Measurements from ENCODE around the gene NGEF. TPM values are rescaled to one million over a fixed set of nuclear protein-coding genes. Genes with fewer than 3 reads are reported as not detected.
A peak's percentile ranks its signal among the peaks of the same experiment; 100 is the strongest.

Gene NGEF
- total RNA-seq, 4 donors from 2014 or later: 14.4 to 25.0 (median 17.9) TPM

- Histone ChIP-seq H3K27me3 (no peaks in the 10 kb centered on the region), H3K9me3 (no peaks in the 10 kb centered on the region), H3K4me3 (no peak overlapping the region), H3K4me1 (peaks cover 27% of the 10 kb centered on the region), H3K27ac (no peak overlapping the region), H3K36me3 (peaks cover 12% of the 10 kb centered on the region)
- TF ChIP-seq EP300 (IDR thresholded peaks at IDR 0.05) (no peak), POLR2AphosphoS5 (IDR thresholded peaks at IDR 0.05) (no peak), CTCF (IDR thresholded peaks at IDR 0.05) (no peak), POLR2A (IDR thresholded peaks at IDR 0.05) (no peak)
- peak; percentile 40 to 59 for DNase-seq (ENCODE audit: low spot score in 2 of 2)
- WGBS: 87% methylated on average over 11 of the region's 15 CpGs
These were observed 125.7 kb downstream of the NGEF start for GRCh38 chr2:232887171-232887850.

DNA sequence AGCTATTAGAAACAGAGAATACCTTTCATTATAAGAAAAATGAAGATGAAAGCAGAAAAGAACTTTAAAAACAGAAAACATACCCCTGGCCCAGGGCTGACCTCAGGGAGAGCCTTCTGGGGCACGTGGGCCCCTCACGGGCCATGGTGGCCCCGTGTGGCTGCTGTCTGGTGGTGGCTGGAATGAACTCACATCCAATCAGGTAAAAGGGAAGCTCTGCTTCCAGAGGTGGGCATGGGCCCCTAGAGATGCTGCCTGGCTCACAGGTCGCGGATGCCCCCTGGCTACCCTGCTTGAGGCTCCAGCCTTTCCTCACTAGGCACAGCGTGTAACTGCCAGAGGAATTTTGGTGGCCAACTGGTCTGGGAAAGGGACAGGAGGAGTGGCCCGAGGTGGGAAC lies 126.4 kb downstream of the NGEF start:
- H3K4me1 ChIP-seq: peaks cover 23% of the 10 kb centered on the region
- H3K4me3 ChIP-seq: no peak overlapping the region
- H3K27me3 ChIP-seq: no peaks in the 10 kb centered on the region
- H3K36me3 ChIP-seq: peaks cover 13% of the 10 kb centered on the region
- 67% methylated on average over 4 of the region's 7 CpGs for WGBS
- H3K9me3 ChIP-seq: no peaks in the 10 kb centered on the region
- no peak for TF ChIP-seq POLR2AphosphoS5 (IDR thresholded peaks at IDR 0.05)
- no peak for TF ChIP-seq EP300 (IDR thresholded peaks at IDR 0.05)
- TF ChIP-seq POLR2A (IDR thresholded peaks at IDR 0.05): no peak
- TF ChIP-seq CTCF (IDR thresholded peaks at IDR 0.05): no peak
- DNase-seq (ENCODE audit: low spot score in 2 of 2): peak in 1 of 2 donors; percentile 45
- no peak overlapping the region for H3K27ac ChIP-seq

DNA sequence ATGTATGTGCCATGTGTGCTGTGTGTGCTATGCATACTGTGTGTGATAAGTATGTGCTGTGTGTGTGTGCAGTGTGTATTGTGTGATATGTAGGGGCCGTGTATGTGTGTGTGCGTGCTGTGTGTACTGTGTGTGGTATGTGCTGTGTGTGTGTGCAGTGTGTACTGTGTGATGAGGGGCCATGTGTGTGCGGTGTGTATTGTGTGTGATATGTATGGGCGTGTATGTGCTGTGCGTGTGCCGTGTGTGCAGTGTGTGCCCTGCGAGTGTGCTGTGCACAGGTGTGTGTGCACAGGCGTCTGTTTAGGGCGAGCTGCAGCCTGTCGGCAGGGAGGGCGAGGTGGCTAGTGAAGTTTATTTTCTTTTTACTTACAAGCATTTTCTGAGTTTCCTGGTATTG lies 126.9 kb downstream of the NGEF start:
- no peaks in the 10 kb centered on the region for H3K27me3 ChIP-seq
- no peak for DNase-seq (ENCODE audit: low spot score in 2 of 2)
- H3K36me3 ChIP-seq: peaks cover 13% of the 10 kb centered on the region
- H3K9me3 ChIP-seq: no peaks in the 10 kb centered on the region
- WGBS: 84% methylated on average over 11 of the region's 11 CpGs
- no peak overlapping the region for H3K4me3 ChIP-seq
- TF ChIP-seq EP300 (IDR thresholded peaks at IDR 0.05) (no peak), POLR2AphosphoS5 (IDR thresholded peaks at IDR 0.05) (no peak), CTCF (IDR thresholded peaks at IDR 0.05) (no peak), POLR2A (IDR thresholded peaks at IDR 0.05) (no peak)
- peaks cover 19% of the 10 kb centered on the region for H3K4me1 ChIP-seq
- no peak overlapping the region for H3K27ac ChIP-seq

DNA sequence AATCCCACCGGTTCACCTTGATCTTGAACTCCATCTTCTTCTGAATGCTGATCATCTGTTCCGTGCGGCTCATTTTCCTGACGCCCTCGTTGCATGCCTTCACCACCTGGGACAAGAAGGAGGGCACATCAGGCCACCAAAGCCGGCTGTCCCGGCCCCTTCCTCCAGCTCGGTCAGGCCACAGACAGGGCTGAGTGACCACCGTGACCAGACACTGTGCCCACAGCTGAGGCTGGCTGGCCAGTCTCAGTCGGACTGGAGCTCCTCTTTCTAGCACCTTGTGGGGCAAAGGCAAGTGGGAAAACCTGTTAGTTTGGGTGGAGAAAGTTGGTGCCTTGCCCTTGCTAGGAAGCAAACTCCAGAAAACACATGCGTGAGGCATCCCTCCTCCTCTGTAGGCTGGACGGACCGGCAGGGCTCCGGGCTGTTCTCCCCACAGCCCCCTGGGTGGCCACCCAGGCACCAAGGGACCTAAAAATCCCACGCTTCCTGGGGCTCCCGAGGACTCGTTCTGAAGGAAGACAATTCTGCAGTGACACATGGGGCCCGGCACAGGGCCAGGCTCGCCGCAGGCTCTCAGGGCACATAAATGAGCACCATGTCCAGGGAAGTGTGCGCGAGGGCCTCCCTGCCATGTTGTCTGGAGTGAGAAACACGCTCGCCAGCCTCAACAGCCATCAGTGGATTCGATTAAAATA lies 127.6 kb downstream of the NGEF start:
- WGBS: 80% methylated on average over 15 of the region's 25 CpGs
- Histone ChIP-seq H3K9me3 (no peaks in the 10 kb centered on the region), H3K4me3 (no peak overlapping the region), H3K27me3 (no peaks in the 10 kb centered on the region), H3K27ac (no peak overlapping the region), H3K36me3 (peaks cover 13% of the 10 kb centered on the region), H3K4me1 (peaks cover 12% of the 10 kb centered on the region)
- no peak for DNase-seq (ENCODE audit: low spot score in 2 of 2)
- TF ChIP-seq CTCF (IDR thresholded peaks at IDR 0.05) (no peak), POLR2A (IDR thresholded peaks at IDR 0.05) (no peak), EP300 (IDR thresholded peaks at IDR 0.05) (no peak), POLR2AphosphoS5 (IDR thresholded peaks at IDR 0.05) (no peak)

DNA sequence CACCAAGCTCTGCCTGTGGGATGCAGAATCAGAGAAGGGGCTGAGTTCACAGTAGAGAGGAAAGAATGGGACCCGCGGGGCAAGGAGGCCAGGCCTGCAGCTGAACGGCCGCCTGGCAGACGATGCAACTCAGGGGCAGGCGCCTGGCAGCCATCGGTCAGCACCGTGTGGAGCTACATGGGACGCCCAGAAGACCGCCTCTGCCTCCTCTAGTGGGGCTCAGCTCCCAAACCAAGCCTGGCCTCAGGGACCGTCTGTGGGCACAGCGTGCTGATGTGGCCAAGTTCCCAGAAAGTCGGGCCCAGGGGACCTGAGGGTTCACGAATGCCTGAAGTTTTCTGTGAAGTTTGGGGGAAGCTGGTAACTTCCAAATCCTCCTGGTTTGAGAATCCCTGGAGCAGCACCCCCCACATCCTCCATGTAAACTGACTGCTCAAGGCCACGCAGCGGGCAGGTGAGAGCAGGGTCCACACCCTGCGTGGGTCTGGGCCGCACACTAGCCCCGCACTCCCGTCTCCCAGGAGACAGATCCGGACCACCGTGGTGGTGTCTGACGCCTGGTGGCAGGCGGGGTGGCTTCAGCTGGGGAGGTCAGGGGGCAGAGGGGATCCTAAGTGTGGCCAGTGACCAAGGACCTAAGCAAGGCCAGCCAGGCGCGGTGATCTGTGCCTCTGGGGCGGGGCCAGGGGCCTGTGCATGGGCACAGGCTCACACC lies 128.3 kb downstream of the NGEF start:
- Histone ChIP-seq H3K4me1 (peaks cover 12% of the 10 kb centered on the region), H3K9me3 (no peaks in the 10 kb centered on the region), H3K36me3 (peaks cover 13% of the 10 kb centered on the region), H3K27me3 (no peaks in the 10 kb centered on the region), H3K27ac (no peak overlapping the region), H3K4me3 (no peak overlapping the region)
- DNase-seq (ENCODE audit: low spot score in 2 of 2): no peak
- TF ChIP-seq EP300 (IDR thresholded peaks at IDR 0.05) (no peak), CTCF (IDR thresholded peaks at IDR 0.05) (no peak), POLR2AphosphoS5 (IDR thresholded peaks at IDR 0.05) (no peak), POLR2A (IDR thresholded peaks at IDR 0.05) (no peak)
- WGBS: 85% methylated on average over 12 of the region's 27 CpGs

Data from suprapubic skin (tissue), 4 donors.